GM12891 (cell line): ENCODE results near the gene KRT10.
"Not testable (repeated sequence)": the region's sequence is repeated elsewhere in the genome, so short reads cannot be mapped to it uniquely, and the experiment has no call there.

Source experiments
- POLR2A ChIP-seq: IDR thresholded peaks from 2 replicates; pipeline ENCODE4 v1.6.1; 2011; ENCODE audit warnings: low read depth, low read length, control low read depth
- POLR2AphosphoS5 ChIP-seq: IDR thresholded peaks from 2 replicates; pipeline ENCODE4 v1.6.1; 2011; ENCODE audit warnings: low read depth, low read length, control low read depth
- POU2F2 ChIP-seq: IDR thresholded peaks from 2 replicates; pipeline ENCODE4 v1.6.1; 2011; ENCODE audit warnings: low read depth, mild to moderate bottlenecking, control low read depth, low read length, moderate library complexity
- SPI1 ChIP-seq: IDR thresholded peaks from 2 replicates; pipeline ENCODE4 v1.6.1; 2011; ENCODE audit warnings: low read depth, low read length, control low read depth
- TAF1 ChIP-seq: IDR thresholded peaks from 2 replicates; pipeline ENCODE4 v1.6.1; 2011; ENCODE audit warnings: low read depth, low read length, control low read depth

DNA sequence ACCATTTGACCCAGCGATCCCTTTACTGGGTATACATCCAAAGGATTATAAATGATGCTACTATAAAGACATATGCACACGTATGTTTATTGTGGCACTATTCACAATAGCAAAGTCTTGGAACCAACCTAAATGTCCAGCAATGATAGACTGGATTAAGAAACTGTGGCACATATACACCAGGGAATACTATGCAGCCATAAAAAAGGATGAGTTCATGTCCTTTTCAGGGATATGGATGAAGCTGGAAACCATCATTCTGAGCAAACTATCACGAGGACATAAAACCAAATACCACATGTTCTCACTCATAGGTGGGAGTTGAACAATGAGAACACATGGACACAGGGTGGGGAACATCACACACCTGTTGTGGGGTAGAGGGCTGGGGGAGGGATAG is 7.8 kb downstream of the KRT10 start:
- not testable (repeated sequence) for TF ChIP-seq POLR2AphosphoS5, POLR2A, SPI1, TAF1, POU2F2
